ENCODE results near the gene CLSTN2.

The CLSTN2 gene

DNA sequence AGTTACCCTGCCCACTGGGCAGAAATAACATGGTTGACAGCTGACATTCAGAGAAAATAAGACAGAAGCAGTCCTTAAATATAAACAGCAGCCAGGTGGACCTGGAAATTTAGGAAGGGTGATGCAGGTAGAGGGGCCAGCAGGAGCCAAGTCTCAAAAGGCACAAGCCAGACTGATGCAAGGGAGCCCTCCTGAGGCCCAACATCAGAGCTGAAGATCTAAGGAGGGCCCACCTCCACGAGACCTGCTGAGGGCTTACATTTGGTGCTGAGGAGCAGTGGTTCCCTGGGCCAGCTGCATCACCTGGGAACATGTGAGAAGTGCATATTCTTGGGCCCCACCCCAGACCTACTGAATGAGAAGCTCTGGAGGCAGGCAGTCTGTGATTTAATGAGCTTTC, 637.3 kb downstream of the CLSTN2 start:
- no peak for DNase-seq

DNA sequence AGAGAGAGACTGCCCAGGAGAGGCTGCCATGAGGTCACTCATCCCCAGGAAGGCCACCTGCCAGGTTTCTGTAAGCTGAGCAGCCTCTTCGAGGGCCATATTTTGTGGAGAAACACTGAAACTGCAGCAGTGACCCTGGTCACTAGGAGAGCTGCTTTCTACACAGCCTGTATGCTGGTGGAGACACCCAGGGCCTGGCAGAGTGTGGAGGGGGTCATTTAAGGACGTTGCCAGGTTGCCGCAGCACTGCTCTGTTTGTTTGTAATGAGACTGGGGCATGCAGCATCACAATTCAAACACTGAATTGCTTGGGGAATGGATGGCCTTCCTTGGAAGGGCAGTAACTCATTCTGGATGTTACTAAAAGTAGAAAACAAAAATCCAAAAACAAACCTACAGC, 638.0 kb downstream of the CLSTN2 start:
- no peak for DNase-seq

DNA sequence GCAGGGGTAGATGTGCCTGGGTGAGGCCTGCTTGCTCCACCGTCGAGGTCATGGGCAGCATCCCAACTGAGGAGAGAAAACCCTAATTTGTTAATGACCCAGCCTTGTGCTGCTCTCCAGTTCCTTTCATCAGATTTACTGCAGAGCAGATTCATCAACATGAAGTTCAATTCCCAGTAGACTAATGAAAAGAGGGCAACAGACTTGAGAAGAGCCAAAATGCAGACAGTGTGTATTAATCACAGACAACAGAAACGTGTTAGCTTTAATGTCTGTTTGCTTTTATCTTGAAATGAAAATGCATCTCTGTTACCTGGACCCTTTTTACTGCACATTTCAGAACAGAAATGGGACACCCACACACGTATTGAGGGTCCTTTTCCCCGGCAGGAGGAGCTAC, 639.4 kb downstream of the CLSTN2 start:
- DNase-seq = no peak

DNA sequence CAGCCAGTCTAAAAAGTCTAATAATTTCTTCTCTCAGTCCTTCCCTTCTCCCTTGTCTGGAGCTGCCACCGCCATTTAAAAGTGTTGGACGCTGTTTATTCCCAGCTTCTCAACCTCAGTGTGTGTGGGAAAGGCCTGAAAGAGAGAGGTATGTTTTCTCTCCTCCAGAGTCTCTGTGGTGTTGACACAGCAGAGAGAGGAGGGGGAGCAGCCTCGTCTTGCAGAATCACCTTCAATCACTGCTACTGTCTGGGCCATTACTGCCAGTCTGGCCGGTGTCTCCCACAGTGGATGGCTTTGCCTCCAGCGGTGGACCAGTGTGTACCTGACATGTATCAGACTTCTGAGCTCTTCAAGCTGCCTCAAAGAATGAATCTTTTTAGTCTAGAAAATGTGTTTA, 641.5 kb downstream of the CLSTN2 start:
- DNase-seq = no peak

DNA sequence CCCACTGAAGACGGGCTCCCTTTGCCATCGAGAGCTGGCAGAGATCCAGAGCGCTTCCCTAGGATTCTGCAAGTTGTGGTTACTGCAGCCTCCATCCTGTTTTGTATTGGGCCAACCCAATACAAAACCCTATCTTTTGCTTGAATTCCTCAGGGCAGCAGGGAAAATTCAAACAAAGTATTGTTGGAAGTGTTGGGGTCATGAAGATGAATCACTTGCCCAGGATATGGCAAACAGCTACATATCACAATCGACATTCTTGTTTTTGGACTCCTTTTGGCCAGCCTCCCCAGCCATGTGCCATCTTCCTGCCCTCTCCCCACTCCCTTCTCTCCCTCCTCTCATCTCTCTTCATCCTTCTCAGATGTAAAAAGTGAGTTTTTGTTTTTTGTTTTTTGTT, 642.9 kb downstream of the CLSTN2 start:
- no peak for DNase-seq

DNA sequence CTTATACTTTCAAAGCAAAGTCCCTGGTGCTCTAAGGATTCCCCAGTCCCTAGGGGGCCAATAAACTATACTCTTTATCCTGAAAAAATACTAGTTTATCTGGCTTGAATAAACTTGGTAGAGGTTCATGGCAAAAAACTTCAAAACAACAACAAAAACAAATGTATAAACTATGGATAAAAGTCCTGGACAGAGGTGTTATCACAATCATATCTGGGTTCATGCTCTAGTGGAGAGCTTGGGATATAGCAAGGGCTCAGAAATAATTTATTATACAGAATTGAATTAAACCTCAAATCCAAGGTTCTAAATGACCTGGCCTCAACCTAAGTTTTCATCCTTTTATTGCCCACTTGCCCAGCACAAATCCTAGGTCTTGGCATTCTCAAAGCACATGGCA, 644.3 kb downstream of the CLSTN2 start:
- no peak for DNase-seq

DNA sequence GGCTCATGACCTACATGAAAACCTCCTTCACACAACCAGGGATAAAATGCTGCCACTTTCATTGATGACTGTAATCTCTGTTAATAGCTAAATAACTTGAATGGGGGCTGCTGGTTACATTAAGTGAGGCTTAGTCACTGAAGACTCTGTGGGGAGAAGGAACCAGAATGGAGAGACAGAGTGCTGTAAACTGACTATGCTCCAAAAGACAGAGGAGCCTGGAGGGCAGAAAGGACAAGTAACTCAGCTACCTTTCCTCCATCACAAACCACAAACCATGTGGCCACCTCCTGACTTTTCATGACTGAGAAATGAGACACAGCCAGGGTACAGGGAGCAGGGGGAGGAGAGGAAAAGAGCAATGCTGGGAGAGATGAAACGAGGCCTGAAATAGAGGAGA, 645.8 kb downstream of the CLSTN2 start:
- no peak for DNase-seq

DNA sequence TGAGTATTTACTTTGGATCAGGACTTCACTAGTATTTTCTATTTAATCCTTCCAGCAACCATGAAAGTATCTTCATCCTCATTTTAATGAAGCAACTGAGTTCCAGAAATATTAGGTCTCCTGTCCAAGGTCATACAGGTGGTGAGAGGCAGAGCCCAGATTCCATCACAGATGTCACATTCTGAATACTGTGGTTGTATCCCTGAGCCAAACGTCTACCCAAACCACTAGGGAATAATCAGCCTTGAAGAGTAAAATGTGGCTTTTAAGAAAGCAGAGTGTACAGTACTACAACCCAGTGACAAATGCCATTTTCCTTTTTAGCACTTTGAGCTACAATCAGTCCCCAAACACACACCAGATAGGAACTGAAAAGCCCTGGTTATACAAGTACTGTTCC, 649.6 kb downstream of the CLSTN2 start:
- DNase-seq = no peak

DNA sequence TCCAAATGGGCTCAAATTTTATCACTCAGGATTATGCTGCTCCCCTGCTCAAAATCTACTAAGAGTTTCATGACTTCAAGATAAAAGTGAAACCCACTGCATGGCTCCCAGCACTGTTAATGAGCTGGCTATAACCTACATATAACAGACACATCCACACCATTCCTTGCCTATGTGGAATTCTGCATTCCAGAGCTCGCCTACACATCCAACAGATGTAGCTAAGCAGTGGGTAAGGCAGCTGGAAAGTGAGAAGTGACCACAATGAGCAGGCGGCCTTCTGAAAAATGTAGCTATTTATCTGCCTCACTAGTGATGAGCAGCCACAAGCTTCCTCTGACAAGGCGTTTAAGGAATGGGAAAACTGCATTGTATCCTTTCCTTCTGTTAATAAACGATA, 650.8 kb downstream of the CLSTN2 start:
- DNase-seq = no peak

DNA sequence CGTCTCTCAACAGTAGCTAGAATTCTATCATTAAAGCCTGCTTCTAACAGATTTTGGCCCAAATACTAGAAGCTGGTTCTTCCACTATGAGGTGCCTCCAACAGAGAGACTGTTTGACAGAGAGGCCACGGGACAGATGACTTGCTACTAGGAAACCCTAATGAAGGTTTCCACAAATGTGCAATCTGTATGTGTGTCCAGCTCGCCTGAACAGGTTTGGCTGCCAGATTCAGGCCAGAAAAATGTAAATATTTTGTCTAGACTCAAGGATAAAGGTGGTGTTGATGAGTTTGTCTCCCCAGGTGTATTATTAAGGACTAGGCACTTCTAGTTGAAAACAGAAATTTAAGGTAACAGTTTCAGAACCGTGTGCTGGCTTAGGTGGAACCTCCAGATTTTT, 651.3 kb downstream of the CLSTN2 start:
- DNase-seq = no peak

DNA sequence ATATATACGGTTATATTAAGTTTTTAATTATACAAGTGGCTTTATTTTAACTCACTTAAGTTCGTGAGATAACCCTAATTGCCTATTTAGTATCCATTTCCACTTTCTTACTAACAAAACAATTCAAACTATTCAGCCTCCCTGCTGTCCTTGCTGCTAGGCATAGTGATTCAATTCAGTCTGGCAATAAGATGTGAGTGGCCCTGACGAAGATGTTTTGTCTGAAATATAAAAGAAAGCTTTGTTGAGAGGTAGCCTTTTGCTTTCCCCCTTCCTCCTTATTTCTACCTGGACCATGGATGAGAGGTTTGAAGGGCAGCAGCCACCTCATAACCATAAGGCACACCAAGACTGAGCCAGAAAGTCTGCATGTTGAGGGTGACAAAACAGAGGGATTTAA, 653.6 kb downstream of the CLSTN2 start:
- no peak for DNase-seq

DNA sequence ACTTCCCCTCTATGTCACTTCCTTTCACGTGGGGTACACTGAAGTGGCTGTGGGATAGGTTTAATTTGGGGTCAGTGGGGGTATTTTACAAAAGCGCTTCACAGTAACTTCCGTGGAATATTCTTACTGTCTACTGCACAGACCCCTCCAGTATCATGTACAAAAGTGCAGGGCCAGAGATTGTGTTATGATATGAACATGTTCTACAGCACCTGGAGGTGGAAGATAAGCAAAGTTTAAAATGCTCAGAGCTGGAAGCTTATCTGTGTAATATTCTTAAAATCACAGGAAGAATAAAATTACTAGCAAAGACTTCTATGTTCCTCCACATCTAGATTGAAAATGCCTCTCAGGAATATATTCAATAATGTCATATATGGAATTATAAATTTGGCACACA, 658.8 kb downstream of the CLSTN2 start:
- DNase-seq = no peak

DNA sequence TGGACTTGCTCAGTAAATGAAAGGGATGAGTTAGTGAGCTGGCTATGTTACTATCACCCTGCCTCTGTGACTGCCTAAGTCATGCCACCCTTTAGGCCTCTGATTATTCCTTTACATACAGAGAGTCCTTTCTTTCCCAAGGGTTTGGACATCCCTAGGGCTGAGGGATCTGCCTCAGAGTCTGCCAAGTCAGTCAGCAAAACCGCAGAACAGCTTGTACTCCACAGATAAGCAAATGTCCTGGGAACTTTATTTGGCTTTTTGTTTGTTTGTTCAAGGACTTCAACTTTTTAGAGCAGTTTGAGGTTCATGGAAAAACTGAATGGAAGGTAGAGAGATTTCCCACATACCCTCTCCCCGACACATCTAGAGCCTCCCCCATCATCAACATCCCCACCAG, 660.3 kb downstream of the CLSTN2 start:
- no peak for DNase-seq

DNA sequence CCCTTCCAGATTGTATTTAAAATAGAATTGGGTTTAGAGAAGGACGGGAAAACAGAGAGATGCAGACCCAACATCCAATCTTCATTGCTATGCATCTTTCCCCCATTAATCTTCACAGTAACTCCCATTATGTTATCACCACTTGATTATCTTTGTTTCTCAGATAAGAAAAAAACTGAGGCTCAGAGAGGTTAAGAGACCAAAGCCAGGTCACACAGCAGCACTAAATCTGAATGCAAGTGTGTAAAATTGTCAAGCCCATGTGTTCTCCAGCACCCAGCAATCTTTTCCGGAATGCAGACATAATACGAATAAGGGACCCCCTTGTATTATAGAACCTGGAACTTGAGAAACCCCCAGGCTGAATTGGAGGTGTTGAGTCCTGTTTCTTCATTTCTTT, 662.4 kb downstream of the CLSTN2 start:
- no peak for DNase-seq

DNA sequence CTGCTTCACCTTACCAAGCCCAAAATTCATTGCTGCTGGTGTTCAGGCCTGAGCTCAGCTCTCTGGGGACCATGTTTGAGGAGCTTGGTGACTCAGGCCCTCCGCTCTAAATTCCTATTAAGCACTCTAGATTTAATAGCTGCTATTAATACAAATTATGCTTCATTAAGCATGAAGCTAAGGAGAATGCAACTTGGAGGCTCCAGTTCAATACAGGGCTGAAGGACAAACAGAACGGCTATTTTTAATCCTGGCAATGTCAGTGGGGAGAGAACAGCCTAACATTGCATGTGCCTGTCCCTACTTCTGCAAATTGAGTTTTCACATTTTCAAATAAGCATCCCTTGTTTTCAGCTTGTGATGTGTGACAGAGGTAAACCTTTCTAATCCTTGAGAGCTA, 662.8 kb downstream of the CLSTN2 start:
- DNase-seq = no peak

DNA sequence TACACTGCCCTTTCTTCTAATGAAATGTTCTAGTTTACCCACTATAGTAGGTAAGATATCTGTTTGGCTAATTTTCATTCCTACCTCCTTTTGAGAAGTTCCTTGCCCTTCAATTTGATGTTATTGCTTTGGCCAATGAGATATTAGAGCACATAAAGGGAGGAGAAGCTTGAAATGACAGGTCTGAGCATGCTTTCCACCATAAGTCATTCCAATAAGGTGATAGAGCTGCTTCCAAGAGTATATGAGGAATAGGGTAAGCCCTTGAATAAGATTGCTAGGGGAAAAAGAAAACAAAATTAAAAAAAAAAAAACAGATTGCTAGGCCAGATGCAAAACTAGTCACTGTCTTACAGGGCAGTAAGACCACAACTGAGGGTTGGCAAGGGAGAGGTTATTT, 664.0 kb downstream of the CLSTN2 start:
- DNase-seq = no peak

DNA sequence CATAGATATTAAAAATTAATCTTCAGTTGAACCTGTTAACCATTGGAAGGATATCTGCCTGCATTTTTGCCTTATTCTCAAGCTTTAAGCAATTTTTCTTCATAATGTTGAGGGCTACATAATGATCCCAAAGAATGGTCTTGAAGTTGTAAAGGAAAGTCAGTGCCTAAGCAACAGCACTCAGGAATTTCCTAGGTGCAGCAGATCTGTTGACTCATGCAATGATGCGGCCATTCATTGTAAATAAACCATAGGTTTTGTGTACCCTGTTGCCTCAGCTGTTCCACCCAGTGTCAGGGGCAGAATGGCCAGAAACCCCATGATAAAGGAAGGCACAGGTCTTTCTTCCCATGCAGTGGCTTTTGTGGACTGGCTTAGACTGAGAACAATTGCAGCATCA, 664.5 kb downstream of the CLSTN2 start:
- DNase-seq = no peak

DNA sequence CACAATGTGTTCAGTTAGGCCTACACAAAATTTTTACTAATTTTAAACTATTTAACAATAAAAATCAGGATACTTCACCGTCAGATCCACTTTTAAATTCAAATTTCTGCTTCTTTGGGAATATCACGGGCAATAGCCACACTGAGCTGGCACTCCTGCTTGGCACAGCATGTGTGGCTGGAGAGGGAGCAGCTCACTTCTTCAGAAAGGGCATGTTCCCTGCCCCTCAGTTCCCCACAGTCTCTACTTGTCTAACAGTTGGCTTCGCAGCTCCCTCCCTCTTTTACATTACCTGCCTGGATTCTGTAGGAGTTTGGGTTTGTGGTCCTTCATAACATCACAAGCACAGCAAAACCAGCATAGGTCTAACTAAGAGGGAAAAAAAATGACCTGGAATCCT, 666.9 kb downstream of the CLSTN2 start:
- DNase-seq = no peak

DNA sequence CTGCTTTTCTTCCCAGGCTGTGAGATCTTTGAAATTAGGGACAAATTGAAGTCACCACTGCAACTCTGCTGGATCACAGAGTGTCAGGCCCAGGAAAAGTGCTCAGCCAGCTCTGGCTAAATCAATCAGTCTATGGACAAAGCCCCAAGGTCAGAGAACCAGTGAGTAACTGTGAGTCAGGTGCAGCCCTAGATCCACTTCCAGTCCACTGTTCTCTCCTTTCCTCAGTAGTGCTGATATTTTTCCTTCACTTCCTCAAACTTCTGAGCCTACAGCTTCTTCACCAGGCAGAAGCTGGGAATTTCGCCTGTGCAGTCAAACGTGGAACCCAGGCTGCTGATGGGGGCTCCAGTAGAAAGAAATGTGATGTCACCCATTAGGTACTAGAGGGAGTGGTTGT, 667.8 kb downstream of the CLSTN2 start:
- no peak for DNase-seq

DNA sequence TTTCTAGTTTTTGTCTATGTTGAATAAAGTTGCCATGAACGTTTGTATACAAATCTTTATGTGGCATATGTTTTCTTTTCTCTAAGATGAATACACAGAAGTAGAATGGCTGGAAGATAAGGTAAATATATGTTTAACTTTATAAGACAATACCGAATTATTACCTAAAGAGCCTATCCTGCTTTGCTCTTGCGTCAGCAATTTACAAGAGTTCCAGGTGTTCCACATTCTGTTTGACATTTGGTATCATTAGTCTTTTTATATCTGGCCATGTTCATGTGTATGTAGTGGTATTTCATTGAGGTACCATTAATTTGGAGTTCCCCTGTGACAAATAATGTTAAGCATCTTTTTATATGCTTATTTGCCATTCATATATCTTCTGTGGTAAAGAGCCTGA, 668.8 kb downstream of the CLSTN2 start:
- no peak for DNase-seq

DNA sequence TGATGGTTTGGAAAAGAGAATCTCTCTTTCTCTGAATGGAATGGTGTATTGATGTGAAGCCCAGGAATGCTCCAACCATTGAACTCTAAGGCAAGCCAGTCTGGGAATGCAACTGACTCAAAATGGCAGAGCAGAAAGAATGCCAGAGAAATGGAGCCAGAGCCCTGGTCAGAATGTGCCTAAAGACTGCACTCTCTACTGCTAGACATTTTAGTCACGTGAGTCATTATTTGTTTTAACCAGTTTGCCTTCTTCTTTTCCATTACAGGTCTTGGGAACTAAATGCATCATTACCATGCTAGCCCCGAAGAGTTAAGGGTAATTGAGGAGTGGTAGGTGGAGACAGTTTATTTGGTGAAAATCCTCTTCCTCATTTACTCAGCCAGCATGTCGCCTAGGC, 675.6 kb downstream of the CLSTN2 start:
- no peak for DNase-seq

DNA sequence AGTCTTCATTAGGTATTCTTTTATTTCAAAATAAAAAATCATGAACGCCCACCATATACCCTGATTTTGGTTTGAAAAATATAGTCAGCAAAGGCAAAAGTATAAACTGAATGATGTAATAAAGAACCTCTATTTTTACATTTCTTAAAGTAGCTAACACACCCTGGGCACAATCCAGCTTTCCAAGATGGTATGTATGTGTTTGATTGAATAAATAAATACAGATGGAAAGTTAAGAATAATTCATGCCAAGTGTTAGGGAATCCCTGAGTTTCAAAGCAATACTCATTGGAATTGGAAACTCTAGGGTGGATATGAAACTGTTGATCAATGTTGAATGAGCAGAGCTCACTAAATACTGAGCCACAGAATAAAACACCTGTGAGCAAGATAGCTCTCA, 679.0 kb downstream of the CLSTN2 start:
- no peak for DNase-seq

DNA sequence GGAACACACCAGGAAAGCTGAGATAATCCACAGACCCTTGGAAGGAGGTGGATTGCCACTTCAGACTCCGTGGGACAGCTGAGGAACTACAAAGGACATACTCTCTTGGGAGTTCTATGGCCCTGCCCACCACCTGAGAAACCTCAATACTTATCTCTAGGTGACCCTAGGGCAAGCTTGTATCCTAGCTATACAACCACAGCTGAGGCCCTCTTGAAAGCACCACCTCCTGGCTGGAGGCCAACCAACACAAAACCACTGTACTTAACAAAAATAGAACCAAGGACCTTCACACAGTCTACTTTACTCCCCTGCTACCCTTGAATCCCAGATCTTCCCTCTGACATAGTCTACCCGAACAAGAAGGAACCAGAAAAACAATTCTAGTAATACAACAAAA, 682.1 kb downstream of the CLSTN2 start:
- DNase-seq = no peak

DNA sequence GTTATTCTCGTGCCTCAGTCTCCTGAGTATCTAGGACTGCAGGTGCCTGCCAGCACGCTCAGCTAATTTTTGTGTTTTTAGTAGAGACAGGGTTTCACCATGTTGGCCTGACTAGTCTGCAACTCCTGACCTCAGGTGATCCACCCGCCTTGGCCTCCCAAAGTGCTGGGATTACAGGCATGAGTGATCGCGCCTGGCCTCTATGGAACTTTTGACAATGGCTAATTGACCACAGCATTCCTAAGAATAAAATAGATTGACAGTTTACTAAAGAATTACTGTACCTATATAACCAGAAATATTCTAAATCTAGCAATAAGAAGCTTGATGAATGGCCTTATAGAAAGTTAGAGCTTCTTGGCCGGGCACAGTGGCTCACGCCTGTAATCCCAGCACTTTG, 691.9 kb downstream of the CLSTN2 start:
- DNase-seq = no peak
